NB4 (cell line): ENCODE measurements around the gene MYH6.

ENCODE experiments used
- DNase-seq: peaks from one replicate; pipeline ENCODE4 v3.0.0; 2010; ENCODE audit warnings: low read depth
- H3K4me3 ChIP-seq: one replicate; pipeline ENCODE4 v1.5.1; 2011; ENCODE audit warnings: mild to moderate bottlenecking, low read depth, low read length, moderate library complexity
- CTCF ChIP-seq: IDR thresholded peaks from one replicate; pipeline ENCODE4 v1.5.1; 2012; ENCODE audit warnings: low read depth, low read length
- MAX ChIP-seq: IDR thresholded peaks from 2 replicates; pipeline ENCODE4 v1.6.1; 2011; ENCODE audit warnings: low read depth, low read length
- MYC ChIP-seq: IDR thresholded peaks from 2 replicates; pipeline ENCODE4 v1.6.1; 2011; ENCODE audit warnings: low read depth, low read length
- POLR2A ChIP-seq: IDR thresholded peaks from 2 replicates; pipeline ENCODE4 v1.6.1; 2011; ENCODE audit warnings: mild to moderate bottlenecking; ENCODE audit not compliant: insufficient read length; ENCODE audit errors: extremely low read depth

The MYH6 gene

GRCh38 chr14:23345987-23346692 is 61.9 kb downstream of the MYH6 start:
- H3K4me3 ChIP-seq, result no peak overlapping the region
- no peak for TF ChIP-seq CTCF
- DNase-seq, result no peak

- no peak overlapping the region for H3K4me3 ChIP-seq
- no peak for TF ChIP-seq MAX
- no peak for TF ChIP-seq CTCF
- no peak for TF ChIP-seq POLR2A
- no peak for TF ChIP-seq MYC
- no peak for DNase-seq
Observed at GRCh38 chr14:23344481-23344880, 63.6 kb downstream of the MYH6 start.

- TF ChIP-seq MYC, result no peak
- TF ChIP-seq CTCF, result no peak
- TF ChIP-seq MAX, result no peak
- TF ChIP-seq POLR2A, result no peak
- DNase-seq, result no peak
Observed at GRCh38 chr14:23339506-23340268, 68.4 kb downstream of the MYH6 start.

GRCh38 chr14:23335623-23336022 is 72.5 kb downstream of the MYH6 start:
- TF ChIP-seq MYC, result no peak
- no peak for TF ChIP-seq CTCF
- no peak for TF ChIP-seq MAX
- no peak for TF ChIP-seq POLR2A
- DNase-seq, result no peak
- no peak overlapping the region for H3K4me3 ChIP-seq

More at GRCh38 chr14:23339506-23340268, 68.4 kb downstream of the MYH6 start:
- H3K4me3 ChIP-seq, result no peak overlapping the region
